GM15510 (cell line): ENCODE measurements around the gene VANGL2.

Experiments
- POLR2A ChIP-seq: IDR thresholded peaks from 3 replicates; pipeline ENCODE4 v1.6.1; 2011; ENCODE audit warnings: borderline replicate concordance; ENCODE audit not compliant: insufficient read length; ENCODE audit errors: extremely low read depth

Gene VANGL2

GRCh38 chr1:160411271-160412027 lies 11.1 kb downstream of the VANGL2 start:
- no peak for TF ChIP-seq POLR2A

GRCh38 chr1:160412028-160412362 lies 11.6 kb downstream of the VANGL2 start:
- no peak for TF ChIP-seq POLR2A

- TF ChIP-seq POLR2A, result no peak
Observed at GRCh38 chr1:160413716-160414115, 13.4 kb downstream of the VANGL2 start.

DNA sequence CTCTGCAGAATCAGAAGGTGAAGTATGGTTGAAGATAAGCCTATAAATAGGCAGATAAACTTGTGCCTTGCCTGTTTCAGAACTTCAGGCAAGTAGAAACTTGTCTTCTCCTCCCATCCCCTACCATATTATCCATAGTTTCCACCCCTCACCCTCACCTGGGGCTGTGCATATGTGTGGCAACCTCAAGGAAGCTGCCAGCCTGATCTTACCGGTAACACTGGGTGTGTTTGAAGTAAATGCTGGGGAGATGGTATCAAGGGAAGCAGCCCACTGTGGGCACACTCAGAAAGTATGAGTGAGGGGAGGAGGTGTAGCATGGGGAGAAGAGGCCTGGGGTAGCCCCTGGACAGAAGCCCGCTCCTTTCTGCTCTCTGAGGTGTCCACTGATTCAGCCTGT lies 14.5 kb downstream of the VANGL2 start:
- TF ChIP-seq POLR2A, result no peak

- TF ChIP-seq POLR2A, result no peak
Observed at GRCh38 chr1:160415696-160416290, 15.4 kb downstream of the VANGL2 start.

- no peak for TF ChIP-seq POLR2A
Observed at GRCh38 chr1:160416369-160416768, 16.0 kb downstream of the VANGL2 start.

DNA sequence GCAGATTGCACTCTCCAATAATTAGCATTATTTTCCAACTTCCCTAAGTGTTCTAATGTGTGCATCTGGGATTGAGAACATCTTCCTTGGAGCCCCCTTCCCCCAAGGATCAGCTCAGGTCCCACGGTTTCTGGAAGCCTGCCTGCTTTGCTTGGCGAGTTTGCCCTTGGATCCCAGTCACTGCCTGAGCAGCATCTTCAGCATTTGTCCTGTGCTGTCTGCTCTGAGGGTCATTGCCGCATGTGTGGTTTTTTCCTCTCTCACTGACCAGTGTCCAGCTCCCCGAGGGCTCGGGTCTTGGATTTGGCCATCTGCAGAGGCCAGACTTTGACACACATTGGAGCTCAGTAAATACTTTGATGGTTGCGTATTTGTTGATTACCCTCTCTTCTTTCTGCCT lies 18.1 kb downstream of the VANGL2 start:
- TF ChIP-seq POLR2A, result no peak

DNA sequence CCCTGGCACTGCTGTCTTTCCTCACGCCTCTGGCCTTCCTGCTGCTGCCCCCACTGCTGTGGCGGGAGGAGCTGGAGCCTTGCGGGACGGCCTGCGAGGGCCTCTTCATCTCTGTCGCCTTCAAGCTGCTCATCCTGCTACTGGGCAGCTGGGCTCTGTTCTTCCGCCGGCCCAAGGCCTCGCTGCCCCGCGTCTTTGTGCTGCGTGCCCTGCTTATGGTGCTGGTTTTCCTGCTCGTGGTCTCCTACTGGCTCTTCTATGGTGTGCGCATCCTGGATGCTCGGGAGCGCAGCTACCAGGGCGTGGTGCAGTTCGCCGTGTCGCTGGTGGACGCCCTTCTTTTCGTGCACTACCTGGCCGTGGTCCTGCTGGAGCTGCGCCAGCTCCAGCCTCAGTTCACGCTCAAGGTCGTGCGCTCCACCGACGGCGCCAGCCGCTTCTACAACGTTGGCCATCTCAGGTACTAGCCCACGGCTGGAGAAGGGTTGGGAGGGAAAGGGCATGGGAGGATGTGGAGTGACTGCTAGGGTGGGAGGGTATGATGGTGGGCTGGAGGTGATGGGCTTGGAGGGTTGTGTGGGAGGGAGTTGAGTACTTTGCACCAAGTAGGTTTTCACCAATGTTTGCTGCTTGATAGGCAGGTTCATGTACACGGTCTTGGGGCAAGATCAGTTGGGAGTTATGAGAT lies 18.9 kb downstream of the VANGL2 start:
- TF ChIP-seq POLR2A, result no peak

DNA sequence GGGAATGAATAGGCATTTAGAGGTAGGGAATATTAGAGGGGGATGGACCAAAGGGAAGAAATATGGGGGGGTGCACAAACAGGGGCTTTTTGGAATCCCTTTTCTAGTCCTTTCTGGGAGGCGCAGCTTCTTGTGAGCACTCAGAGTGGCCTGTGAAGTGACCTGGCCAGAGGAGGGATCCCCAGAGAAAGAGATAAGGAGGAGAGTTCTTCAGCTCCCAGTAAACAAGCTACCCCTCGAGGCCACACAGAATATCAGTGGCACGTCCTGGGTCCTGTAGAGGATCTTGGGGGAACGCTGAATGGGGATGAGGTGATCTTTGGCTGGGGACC lies 19.4 kb downstream of the VANGL2 start:
- TF ChIP-seq POLR2A, result no peak

- no peak for TF ChIP-seq POLR2A
Observed at GRCh38 chr1:160420881-160421842, 20.8 kb downstream of the VANGL2 start.

- TF ChIP-seq POLR2A, result no peak
Observed at GRCh38 chr1:160421881-160422280, 21.5 kb downstream of the VANGL2 start.

GRCh38 chr1:160423966-160424365 lies 23.6 kb downstream of the VANGL2 start:
- no peak for TF ChIP-seq POLR2A

DNA sequence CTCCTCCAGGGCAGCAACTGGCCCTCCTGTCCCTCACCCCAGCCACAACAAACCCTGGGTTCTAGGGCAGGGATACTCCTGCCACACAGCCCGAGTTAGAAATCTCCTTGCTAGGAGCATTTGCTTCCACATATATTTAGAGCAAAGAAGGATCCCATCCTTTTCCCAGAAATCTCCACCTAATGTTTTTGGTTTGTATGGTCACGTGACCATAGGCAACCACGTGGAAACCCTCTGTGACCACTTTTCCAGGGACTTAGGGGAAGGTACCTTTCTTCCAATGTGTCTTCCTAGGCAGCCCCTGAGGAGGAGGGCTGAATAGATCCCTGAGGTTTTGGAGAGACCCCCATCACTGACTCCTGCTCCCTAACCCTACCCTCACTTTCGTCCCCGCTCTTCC lies 25.5 kb downstream of the VANGL2 start:
- no peak for TF ChIP-seq POLR2A

DNA sequence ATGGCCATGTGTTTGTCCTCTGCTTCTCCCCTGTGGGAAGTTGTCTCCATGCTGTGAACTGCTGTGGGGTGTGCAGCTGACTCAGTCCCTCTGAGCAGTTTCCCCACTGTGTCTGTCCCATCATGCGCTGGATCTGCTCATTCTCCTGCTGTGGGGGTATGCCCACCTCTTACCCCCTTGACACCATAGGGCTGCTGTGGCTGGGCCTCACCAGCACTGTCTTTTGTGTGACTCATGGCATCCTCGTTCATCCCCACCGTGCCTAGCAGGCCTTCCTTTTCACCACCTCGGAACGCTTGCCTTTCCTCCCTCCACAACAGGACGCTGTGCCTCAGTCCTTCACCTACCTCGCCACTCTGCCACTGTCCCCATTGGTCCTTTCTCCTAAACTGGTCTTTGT lies 27.3 kb downstream of the VANGL2 start:
- TF ChIP-seq POLR2A, result no peak

- TF ChIP-seq POLR2A, result no peak
Observed at GRCh38 chr1:160428053-160428452, 27.7 kb downstream of the VANGL2 start.
